PC-9 (cell line): ENCODE measurements around the gene MORN5. TPM values are rescaled to one million over a fixed set of nuclear protein-coding genes. Genes with fewer than 3 reads are reported as not detected.

ENCODE experiments used
- BruUV-seq: library from RNA; stranded (reverse); fragments of 400-500 nt; replicated peaks from 2 replicates; lab custom pipeline; 2021; lab: Mats Ljungman, UMichigan
- CTCF ChIA-PET: fragments of 300-600 bp; sonication (Branson Sonifier 250); formaldehyde crosslinking; loops from one replicate; lab custom pipeline; 2022; ENCODE audit warnings: antibody characterized with exemption; lab: Charles Lee
- POLR2A ChIA-PET: fragments of 300-600 bp; sonication (Branson Sonifier 250); formaldehyde crosslinking; loops from one replicate; lab custom pipeline; 2022; ENCODE audit warnings: antibody characterized with exemption; ENCODE audit not compliant: unreplicated experiment; lab: Charles Lee
- DNase-seq, 2 experiments: peaks; one replicate each; pipeline versions ENCODE4 v3.0.0 to v3.0.0-alpha.2; 2015 to 2022; ENCODE audit warnings: mixed read lengths in 1 of 2
- H2AFZ ChIP-seq: fragments of 200-600 bp; sonication (generic); 2 replicates; pipeline ENCODE4 v1.8.1; 2017; ENCODE audit warnings: antibody characterized with exemption
- H3F3A ChIP-seq: fragments of 200-600 bp; sonication (generic); 2 replicates; pipeline ENCODE4 v1.8.1; 2017; ENCODE audit warnings: antibody characterized with exemption, mild to moderate bottlenecking, low read depth; ENCODE audit not compliant: insufficient read depth
- H3K27ac ChIP-seq: fragments of 200-600 bp; sonication (generic); 2 replicates; pipeline ENCODE4 v1.6.1; 2016; ENCODE audit warnings: mixed run types
- H3K27me3 ChIP-seq: fragments of 200-600 bp; sonication (generic); 2 replicates; pipeline ENCODE4 v1.6.1; 2016; ENCODE audit warnings: low read depth, mixed run types; ENCODE audit not compliant: insufficient read depth
- H3K36me3 ChIP-seq: fragments of 200-600 bp; sonication (generic); 2 replicates; pipeline ENCODE4 v1.6.1; 2016; ENCODE audit warnings: low read depth, mixed run types
- H3K4me1 ChIP-seq: fragments of 200-600 bp; sonication (generic); replicated peaks from 2 replicates; pipeline ENCODE4 v1.6.1; 2016; ENCODE audit warnings: mixed run types; ENCODE audit not compliant: insufficient read depth
- H3K4me2 ChIP-seq: fragments of 200-600 bp; sonication (generic); 2 replicates; pipeline ENCODE4 v1.6.1; 2017; ENCODE audit warnings: mixed run types
- H3K4me3 ChIP-seq: fragments of 200-600 bp; sonication (generic); 2 replicates; pipeline ENCODE4 v1.6.1; 2016; ENCODE audit warnings: mixed run types
- H3K79me2 ChIP-seq: fragments of 200-600 bp; sonication (generic); 2 replicates; pipeline ENCODE4 v1.6.1; 2017; ENCODE audit warnings: low read depth, mixed run types
- H3K9me2 ChIP-seq: fragments of 200-600 bp; sonication (generic); 2 replicates; pipeline ENCODE4 v1.8.1; 2017; ENCODE audit warnings: mild to moderate bottlenecking; ENCODE audit not compliant: insufficient read depth
- H3K9me3 ChIP-seq: fragments of 200-600 bp; sonication (generic); 2 replicates; pipeline ENCODE4 v1.8.1; 2016; ENCODE audit warnings: low read depth; ENCODE audit not compliant: insufficient read depth
- H4K20me1 ChIP-seq: fragments of 200-600 bp; sonication (generic); 2 replicates; pipeline ENCODE4 v1.8.1; 2017; ENCODE audit not compliant: insufficient read depth
- EZH2 ChIP-seq: fragments of 200-600 bp; sonication (generic); IDR thresholded peaks from 2 replicates; pipeline ENCODE4 v1.8.0; 2017; ENCODE audit warnings: antibody characterized with exemption, low read depth
- intact Hi-C: fragments of 100-400 bp; cut with micrococcal nuclease; formaldehyde crosslinking; loops from one replicate; pipeline ENCODE4 v1.10.0; 2022; ENCODE audit not compliant: unreplicated experiment
- total RNA-seq: library from RNA; stranded (reverse); gene quantifications from 2 replicates; pipeline ENCODE4 v1.2.3, GENCODE V29; 2021
- TF ChIP-seq, protein P1 (sequence below): fragments of 200-600 bp; sonication (generic); conservative IDR thresholded peaks from 2 replicates; pipeline ENCODE4 v1.6.1; 2017; ENCODE audit warnings: mixed run types, antibody characterized with exemption, mild to moderate bottlenecking, moderate library complexity

Gene MORN5
- total RNA-seq, 1 experiment from 2014 or later, result not detected

DNA sequence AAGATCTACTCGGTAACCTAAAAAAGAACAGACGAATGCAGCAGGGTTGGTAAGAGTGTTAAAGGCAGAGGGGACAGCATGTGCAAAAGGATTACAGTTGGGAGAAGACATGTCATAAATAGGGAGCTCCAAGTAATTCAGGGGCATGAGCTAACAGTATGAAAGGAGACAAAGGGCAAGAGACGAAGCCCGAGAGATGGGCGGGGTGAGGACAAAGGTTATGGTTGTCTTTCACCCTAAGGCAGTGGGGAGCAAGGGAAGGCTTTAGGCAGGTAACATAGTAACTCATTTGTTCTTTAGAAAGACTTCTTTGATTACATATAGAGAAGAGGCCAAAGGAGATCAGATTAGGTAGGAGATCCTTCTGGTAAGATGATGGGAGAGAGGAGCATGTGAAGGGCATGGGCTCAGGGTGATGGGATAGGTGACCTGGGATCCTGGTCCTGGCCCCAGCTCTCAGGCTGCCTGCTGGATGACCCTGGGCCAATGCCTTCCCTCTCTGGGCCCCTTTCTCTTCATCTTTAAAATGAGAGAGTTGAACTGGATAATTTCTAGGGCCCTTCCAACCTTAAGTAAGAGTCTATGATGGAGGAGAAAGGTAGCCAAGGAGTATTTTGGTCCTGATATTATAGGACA lies 19.5 kb downstream of the MORN5 start:
- no peak overlapping the region for H3K4me3 ChIP-seq
- H3K9me3 ChIP-seq, result no peaks in the 10 kb centered on the region
- no peaks in the 10 kb centered on the region for H4K20me1 ChIP-seq
- TF ChIP-seq, protein P1, sequence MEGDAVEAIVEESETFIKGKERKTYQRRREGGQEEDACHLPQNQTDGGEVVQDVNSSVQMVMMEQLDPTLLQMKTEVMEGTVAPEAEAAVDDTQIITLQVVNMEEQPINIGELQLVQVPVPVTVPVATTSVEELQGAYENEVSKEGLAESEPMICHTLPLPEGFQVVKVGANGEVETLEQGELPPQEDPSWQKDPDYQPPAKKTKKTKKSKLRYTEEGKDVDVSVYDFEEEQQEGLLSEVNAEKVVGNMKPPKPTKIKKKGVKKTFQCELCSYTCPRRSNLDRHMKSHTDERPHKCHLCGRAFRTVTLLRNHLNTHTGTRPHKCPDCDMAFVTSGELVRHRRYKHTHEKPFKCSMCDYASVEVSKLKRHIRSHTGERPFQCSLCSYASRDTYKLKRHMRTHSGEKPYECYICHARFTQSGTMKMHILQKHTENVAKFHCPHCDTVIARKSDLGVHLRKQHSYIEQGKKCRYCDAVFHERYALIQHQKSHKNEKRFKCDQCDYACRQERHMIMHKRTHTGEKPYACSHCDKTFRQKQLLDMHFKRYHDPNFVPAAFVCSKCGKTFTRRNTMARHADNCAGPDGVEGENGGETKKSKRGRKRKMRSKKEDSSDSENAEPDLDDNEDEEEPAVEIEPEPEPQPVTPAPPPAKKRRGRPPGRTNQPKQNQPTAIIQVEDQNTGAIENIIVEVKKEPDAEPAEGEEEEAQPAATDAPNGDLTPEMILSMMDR, result no peak
- TF ChIP-seq EZH2, result no peak
- H3K4me1 ChIP-seq, result no peaks in the 10 kb centered on the region
- H2AFZ ChIP-seq, result no peak overlapping the region
- H3K9me2 ChIP-seq, result no peaks in the 10 kb centered on the region
- intact Hi-C loops, result no loop called here
- no peak overlapping the region for H3K27ac ChIP-seq
- BruUV-seq, result no TSS peak
- H3F3A ChIP-seq, result no peaks in the 10 kb centered on the region
- peaks cover 40% of the 10 kb centered on the region for H3K27me3 ChIP-seq
- POLR2A ChIA-PET, result no interaction called here
- no peak for DNase-seq
- H3K36me3 ChIP-seq, result no peaks in the 10 kb centered on the region
- CTCF ChIA-PET, result no interaction called here
- H3K79me2 ChIP-seq, result no peaks in the 10 kb centered on the region
- H3K4me2 ChIP-seq, result no peak overlapping the region

DNA sequence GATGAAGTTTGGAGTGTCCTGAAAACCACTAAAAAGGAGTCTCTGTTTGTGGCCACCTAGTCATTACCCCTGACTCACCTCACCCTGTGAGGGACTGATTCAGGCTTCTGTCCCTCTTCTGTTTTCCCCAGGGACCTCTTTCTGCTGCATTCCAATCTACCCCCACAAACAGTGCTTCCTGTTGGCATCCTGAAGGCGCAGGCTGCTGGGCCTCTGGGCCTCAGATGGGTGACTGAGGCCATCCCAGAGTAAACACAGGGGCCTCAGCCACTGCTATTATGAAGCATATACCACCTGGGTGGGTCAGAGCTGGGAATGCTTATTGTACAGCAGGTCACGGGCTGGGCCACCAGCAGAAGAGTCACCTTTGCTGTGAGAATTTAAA lies 20.0 kb downstream of the MORN5 start:
- Histone ChIP-seq H3K27ac (no peak overlapping the region), H3K36me3 (no peaks in the 10 kb centered on the region), H4K20me1 (no peaks in the 10 kb centered on the region), H3K4me3 (no peak overlapping the region), H3K4me1 (no peaks in the 10 kb centered on the region), H3K9me2 (no peaks in the 10 kb centered on the region), H3K79me2 (no peaks in the 10 kb centered on the region), H3K27me3 (peaks cover 40% of the 10 kb centered on the region), H3K4me2 (no peak overlapping the region), H2AFZ (no peak overlapping the region), H3K9me3 (no peaks in the 10 kb centered on the region), H3F3A (no peaks in the 10 kb centered on the region)
- intact Hi-C loops, result no loop called here
- no peak for TF ChIP-seq EZH2
- TF ChIP-seq, protein P1, result no peak
- no TSS peak for BruUV-seq
- DNase-seq, result no peak
- POLR2A ChIA-PET, result no interaction called here
- CTCF ChIA-PET, result no interaction called here

DNA sequence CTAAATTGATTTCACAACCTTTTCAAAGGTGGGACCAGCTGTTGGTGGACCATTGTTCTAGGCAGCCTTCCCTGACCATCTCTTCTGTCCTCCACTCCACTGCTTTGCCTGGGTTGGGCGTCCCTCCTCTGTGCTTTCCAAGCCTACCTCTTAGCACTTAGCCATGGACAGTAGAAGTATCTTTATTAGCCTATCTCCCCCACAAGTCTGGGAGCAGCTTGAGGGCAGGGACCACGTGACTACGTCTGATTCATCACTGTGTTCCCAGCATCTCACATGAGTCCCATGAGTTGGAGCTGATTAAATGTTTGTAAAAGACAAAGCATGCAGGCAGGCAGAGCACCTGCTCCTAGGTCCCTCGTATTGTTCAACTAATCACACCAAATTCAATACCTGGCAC lies 20.9 kb downstream of the MORN5 start:
- Histone ChIP-seq H3K4me1 (no peaks in the 10 kb centered on the region), H3K4me3 (no peak overlapping the region), H3K27me3 (peaks cover 31% of the 10 kb centered on the region), H3F3A (no peaks in the 10 kb centered on the region), H3K9me3 (no peaks in the 10 kb centered on the region), H3K4me2 (no peak overlapping the region), H3K36me3 (no peaks in the 10 kb centered on the region), H3K27ac (no peak overlapping the region), H3K79me2 (no peaks in the 10 kb centered on the region), H4K20me1 (no peaks in the 10 kb centered on the region), H3K9me2 (no peaks in the 10 kb centered on the region), H2AFZ (no peak overlapping the region)
- ChIA-PET CTCF (interaction anchor here (0.7 kb wide), 1 partner anchor 26 kb away, joined by 7 read pairs; no protein-coding TSS in a partner anchor), POLR2A (no interaction called here)
- no peak for TF ChIP-seq EZH2
- TF ChIP-seq, protein P1, result no peak
- intact Hi-C loops, result no loop called here
- DNase-seq, result no peak
- no TSS peak for BruUV-seq
